Esophagus squamous epithelium (tissue), 4 donors: Measurements from ENCODE around the gene TPD52L1.

Experiments used
- POLR2A ChIP-seq, 4 donors: fragments of 450-650 bp; IDR thresholded peaks; one replicate each; pipeline ENCODE4 v1.6.1; 2017; ENCODE audit warnings: antibody characterized with exemption in 4 of 4, mild to moderate bottlenecking in 4 of 4, moderate library complexity in 3 of 4
- TF ChIP-seq, protein P1 (sequence below), 6 experiments: fragments of 450-650 bp in 4 of 6; fragments of 200-600 bp in 2 of 6; sonication (generic) in 2 of 6; IDR thresholded peaks; one replicate each; pipeline ENCODE4 v1.5.1; 2016 to 2019; ENCODE audit warnings: antibody characterized with exemption in 6 of 6, mild to moderate bottlenecking in 4 of 6, moderate library complexity in 4 of 6

DNA sequence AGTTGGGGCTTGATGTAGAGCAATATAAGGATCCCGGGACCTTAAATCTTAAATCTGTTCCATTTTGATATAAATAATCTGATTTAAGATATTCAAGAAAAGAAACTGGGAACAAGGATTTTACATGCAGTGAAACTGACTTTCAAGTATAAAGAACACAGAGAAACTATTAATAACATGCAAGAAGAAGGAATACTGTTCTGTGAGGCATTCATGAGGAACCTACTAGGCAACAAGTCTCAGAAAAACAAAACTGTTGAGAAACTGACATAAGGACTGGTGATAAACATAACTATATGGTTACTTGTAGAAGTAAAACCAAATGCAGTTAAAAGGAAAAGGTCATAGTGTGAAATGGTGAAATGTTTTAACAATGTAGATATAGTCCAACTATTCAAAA lies 132.4 kb downstream of the TPD52L1 start:
- TF ChIP-seq, protein P1, sequence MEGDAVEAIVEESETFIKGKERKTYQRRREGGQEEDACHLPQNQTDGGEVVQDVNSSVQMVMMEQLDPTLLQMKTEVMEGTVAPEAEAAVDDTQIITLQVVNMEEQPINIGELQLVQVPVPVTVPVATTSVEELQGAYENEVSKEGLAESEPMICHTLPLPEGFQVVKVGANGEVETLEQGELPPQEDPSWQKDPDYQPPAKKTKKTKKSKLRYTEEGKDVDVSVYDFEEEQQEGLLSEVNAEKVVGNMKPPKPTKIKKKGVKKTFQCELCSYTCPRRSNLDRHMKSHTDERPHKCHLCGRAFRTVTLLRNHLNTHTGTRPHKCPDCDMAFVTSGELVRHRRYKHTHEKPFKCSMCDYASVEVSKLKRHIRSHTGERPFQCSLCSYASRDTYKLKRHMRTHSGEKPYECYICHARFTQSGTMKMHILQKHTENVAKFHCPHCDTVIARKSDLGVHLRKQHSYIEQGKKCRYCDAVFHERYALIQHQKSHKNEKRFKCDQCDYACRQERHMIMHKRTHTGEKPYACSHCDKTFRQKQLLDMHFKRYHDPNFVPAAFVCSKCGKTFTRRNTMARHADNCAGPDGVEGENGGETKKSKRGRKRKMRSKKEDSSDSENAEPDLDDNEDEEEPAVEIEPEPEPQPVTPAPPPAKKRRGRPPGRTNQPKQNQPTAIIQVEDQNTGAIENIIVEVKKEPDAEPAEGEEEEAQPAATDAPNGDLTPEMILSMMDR (IDR thresholded peaks at IDR 0.05): no peak
- TF ChIP-seq POLR2A (IDR thresholded peaks at IDR 0.05): no peak
